ENCODE measurements around the gene FGF16. TPM values are rescaled to one million over a fixed set of nuclear protein-coding genes. Genes with fewer than 3 reads are reported as not detected.

Gene FGF16
- total and polyA plus RNA-seq, 2 of the 8 experiments (the other 6 are each of a cell fraction or from before 2014, with no cell fraction given): 0.50 to 1.4 TPM

- ChIA-PET CTCF (ENCODE audit: partially characterized antibody) (interaction anchor here (0.5 to 1.8 kb wide), 2 partner anchors 11 to 18 kb away, joined by 4 to 5 read pairs; no protein-coding TSS in a partner anchor), POLR2A (ENCODE audit: partially characterized antibody) (no interaction called here)
- H3K9ac ChIP-seq (replicated peaks in 1 of 4; ENCODE audit: extremely low read depth in 1 of 4, low read depth in 3 of 4, low read length in 3 of 4): no peak overlapping the region
- no peak overlapping the region for H2BK5ac ChIP-seq (ENCODE audit: low read depth, low read length)
- H3K14ac ChIP-seq (ENCODE audit: insufficient read length): no peak overlapping the region
- H3K23ac ChIP-seq (ENCODE audit: insufficient read length): no peak overlapping the region
- no peak overlapping the region for H3K18ac ChIP-seq (ENCODE audit: extremely low read depth, low read length)
- no peak overlapping the region for H2BK20ac ChIP-seq (ENCODE audit: low read length)
- no peak overlapping the region for H4K5ac ChIP-seq (ENCODE audit: insufficient read length, low read depth, low read length)
- H3K27me3 ChIP-seq (replicated peaks in 1 of 4; ENCODE audit: control insufficient read depth in 3 of 4, extremely low read depth in 1 of 4, insufficient read depth in 3 of 4, low read length in 3 of 4): no peaks in the 10 kb centered on the region
- H4K8ac ChIP-seq (ENCODE audit: extremely low read depth, insufficient read depth, low read length): no peak overlapping the region
- H4K91ac ChIP-seq (replicated peaks; ENCODE audit: insufficient read length, low read length): no peak overlapping the region
- H3K23me2 ChIP-seq (ENCODE audit: low read depth, low read length): no peaks in the 10 kb centered on the region
- H3K4me1 ChIP-seq (replicated peaks in 1 of 4; ENCODE audit: control insufficient read depth in 3 of 4, insufficient read depth in 4 of 4, low read length in 3 of 4): no peaks in the 10 kb centered on the region
- no peak overlapping the region for H2BK15ac ChIP-seq (ENCODE audit: low read length)
- H2AK5ac ChIP-seq (ENCODE audit: low read depth, low read length): no peak overlapping the region
- no peak overlapping the region for H3K27ac ChIP-seq (ENCODE audit: low read depth, low read length)
- H3K79me1 ChIP-seq (ENCODE audit: low read depth, low read length): no peaks in the 10 kb centered on the region
- H2BK12ac ChIP-seq (ENCODE audit: low read depth, low read length): no peak overlapping the region
- no peak overlapping the region for H3K4ac ChIP-seq (replicated peaks; ENCODE audit: insufficient read length, low read depth, low read length)
- H3K4me3 ChIP-seq (ENCODE audit: extremely low read depth in 1 of 4, insufficient read depth in 2 of 4, low read depth in 3 of 4, low read length in 4 of 4): no peak overlapping the region
- H3K79me2 ChIP-seq (ENCODE audit: control insufficient read depth in 1 of 2, insufficient read depth in 2 of 2, low read length in 2 of 2): no peaks in the 10 kb centered on the region
- H3K4me2 ChIP-seq (ENCODE audit: insufficient read depth in 1 of 2, low read depth in 2 of 2, low read length in 2 of 2): no peak overlapping the region
- no peaks in the 10 kb centered on the region for H3K36me3 ChIP-seq (ENCODE audit: control insufficient read depth in 2 of 4, insufficient read depth in 4 of 4, low read length in 3 of 4)
- H2AFZ ChIP-seq (ENCODE audit: low read length): no peak overlapping the region
- WGBS, 2 experiments (ENCODE audit: extremely low coverage in 1 of 2, insufficient coverage in 1 of 2, insufficient read length in 1 of 2, insufficient replicate concordance in 2 of 2, low coverage in 1 of 2, low lambda C conversion rate in 2 of 2, missing lambda C conversion rate in 1 of 2): 80% methylated on average over 1 of the region's 2 CpGs; no CpG with 5 or more reads in 1 of the 2 experiments
- no peak overlapping the region for H2BK120ac ChIP-seq (replicated peaks; ENCODE audit: low read depth, low read length)
- no peaks in the 10 kb centered on the region for H4K20me1 ChIP-seq (replicated peaks in 1 of 2; ENCODE audit: control insufficient read depth in 1 of 2, insufficient read depth in 2 of 2, low read length in 2 of 2)
- FAIRE-seq (no peak), DNase-seq (ENCODE audit: low read depth in 1 of 2, low spot score in 2 of 2) (no peak)
- H3K9me3 ChIP-seq (ENCODE audit: insufficient read depth in 2 of 2, low read depth in 1 of 2, low read length in 1 of 2): no peaks in the 10 kb centered on the region
- H3K56ac ChIP-seq (replicated peaks; ENCODE audit: insufficient read length, low read depth, low read length): no peak overlapping the region
- TF ChIP-seq RFX5 (IDR thresholded peaks at IDR 0.05; ENCODE audit: borderline replicate concordance, low read depth, low read length): no peak
Measured at GRCh38 chrX:77404419-77404818, 42.8 kb upstream of the FGF16 start.
